ENCODE results near the gene WNT4. TPM values are rescaled to one million over a fixed set of nuclear protein-coding genes. Genes with fewer than 3 reads are reported as not detected.

Gene WNT4
- total and polyA plus RNA-seq, 2 of the 8 experiments (the other 6 are each of a cell fraction or from before 2014, with no cell fraction given) = 1.3 to 6.6 TPM

GRCh38 chr1:22074803-22075202 is 68.1 kb downstream of the WNT4 start (continued):
- TF ChIP-seq ATF2 (IDR thresholded peaks at IDR 0.05; ENCODE audit: low read length) (no peak), CEBPB (IDR thresholded peaks at IDR 0.05; ENCODE audit: low read depth, low read length) (no peak), SIN3A (conservative IDR thresholded peaks at IDR 0.05 in 1 of 2, IDR thresholded peaks at IDR 0.05 in 1 of 2; ENCODE audit: low read depth in 1 of 2, low read length in 2 of 2) (no peak), MAFK (IDR thresholded peaks at IDR 0.05; ENCODE audit: low read depth, low read length) (no peak), SRF (IDR thresholded peaks at IDR 0.05; ENCODE audit: low read depth, low read length) (no peak)
